Activated gamma-delta T cell treated with anti-CD3 and anti-CD28 coated beads, Interleukin-2, amount 50 U/mL, for 16 hours (primary cell): ENCODE data around the gene CPXM2.

Source experiments
- DNase-seq: peaks from one replicate; pipeline ENCODE4 v3.0.0-alpha.2; 2020; ENCODE audit warnings: low read depth

Gene CPXM2

DNA sequence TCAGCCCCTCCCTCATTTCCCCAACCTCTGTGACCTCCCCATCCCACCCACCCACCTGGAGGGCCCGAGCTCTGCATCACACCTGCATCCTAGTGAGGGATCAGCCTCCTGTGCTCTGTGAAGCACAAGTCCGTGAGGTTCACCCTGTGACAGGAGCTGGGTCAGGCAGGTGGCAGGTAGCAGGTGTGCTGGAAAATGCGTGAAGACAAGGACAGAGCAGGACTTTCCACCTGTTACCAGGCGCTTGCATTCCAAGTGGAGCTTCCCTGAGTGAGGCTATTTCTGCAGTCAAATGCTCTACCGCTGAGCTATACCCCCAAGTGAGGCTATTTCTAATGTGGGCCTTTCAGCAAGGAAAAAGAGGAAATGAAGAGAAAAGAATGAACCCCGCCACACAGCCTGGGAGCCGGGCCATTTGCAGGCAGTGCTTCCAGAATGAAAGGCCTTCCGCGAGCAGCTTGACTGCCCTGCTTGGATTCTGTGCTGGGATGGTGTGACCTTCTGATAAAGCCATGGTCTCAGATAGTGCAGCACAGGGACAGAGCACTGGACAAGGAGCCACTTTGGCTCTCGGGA lies 13.3 kb upstream of the CPXM2 start:
- DNase-seq: no peak

DNA sequence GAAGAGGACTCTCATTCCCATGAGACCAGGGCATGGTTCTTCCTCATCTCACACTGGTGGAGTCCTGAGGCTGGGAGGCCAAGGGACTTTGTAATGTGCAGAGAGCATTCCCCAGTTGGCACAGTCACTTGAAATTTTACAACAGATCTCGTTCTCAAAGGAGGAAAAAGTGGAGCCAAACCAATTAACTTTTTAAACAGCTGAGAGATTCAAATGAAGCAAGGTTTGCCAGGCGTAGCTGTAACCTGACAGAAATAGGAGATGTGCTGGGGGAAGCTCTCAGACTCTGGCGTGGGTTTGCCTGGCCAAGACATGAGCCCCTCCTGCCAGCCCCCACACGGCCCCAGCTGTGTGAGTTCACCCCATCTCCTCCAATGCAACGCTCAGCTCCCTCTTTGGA lies 12.0 kb upstream of the CPXM2 start:
- no peak for DNase-seq

DNA sequence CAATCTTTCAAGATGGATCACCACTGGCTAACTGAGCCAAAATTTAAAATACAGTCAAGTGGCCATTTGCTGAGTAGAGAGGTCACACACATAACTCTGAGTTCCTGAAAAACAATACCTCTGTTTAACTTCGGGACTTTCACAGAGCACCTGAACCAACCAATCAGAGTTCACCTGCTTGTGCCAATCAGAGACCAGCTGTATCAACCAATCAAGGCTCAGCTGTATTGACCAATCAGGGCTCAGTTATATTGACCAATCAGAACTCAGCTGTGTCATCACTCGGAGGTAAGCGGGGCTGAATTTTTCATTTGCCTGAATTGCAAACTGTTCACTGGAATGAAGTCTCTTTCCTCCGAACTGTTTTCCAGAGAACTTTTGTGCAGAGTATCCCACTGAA lies 10.0 kb upstream of the CPXM2 start:
- DNase-seq: no peak

DNA sequence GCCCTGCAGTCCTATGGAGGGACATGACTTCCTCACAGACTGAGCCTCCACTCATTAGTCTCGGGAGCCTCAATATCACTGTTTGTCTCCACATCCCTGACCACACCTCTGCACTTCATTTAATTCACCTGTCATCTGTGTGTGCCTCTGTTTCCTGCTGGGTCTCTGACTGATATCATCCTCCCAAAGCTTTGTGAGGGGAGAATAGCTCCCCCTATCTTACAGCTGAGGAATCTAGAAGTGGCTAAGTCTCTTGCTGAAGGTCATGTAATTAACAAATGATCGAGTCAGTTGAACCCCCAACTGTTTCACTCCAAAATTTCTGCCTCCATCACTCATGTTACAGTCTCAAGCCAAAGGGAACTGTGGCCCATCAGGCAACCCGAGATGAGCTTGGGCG lies 5.5 kb upstream of the CPXM2 start:
- no peak for DNase-seq

DNA sequence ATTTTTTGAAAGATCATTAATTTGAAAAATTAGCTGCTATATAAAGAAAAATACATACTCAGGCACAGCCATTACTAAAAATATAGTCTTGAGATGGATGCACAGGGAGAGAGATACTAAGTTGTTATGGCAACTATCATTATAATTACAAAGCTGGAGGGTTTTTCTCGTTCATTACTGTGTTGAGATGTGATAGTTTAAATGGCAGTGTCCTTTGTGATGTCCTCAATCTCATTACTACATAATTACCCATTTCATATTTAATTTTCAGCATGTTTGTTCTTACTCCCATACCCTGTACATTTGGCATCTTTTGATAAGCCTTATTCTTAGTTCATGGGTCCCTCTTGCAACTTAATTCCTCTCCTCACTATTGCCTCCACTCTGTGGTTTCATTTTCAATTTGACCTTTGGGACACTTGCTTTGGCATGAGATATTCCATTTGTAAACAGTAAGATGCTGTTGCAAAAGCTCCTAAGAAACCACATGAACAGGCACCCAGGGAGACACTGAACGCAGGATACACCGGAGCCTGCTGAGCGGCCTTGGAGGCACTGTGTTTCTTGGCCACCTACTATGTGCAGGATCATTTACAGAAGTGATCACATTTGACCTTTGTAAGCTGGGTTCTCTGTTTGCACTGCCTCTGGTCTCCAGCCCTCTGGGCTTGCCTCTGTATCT lies 4.8 kb upstream of the CPXM2 start:
- no peak for DNase-seq

DNA sequence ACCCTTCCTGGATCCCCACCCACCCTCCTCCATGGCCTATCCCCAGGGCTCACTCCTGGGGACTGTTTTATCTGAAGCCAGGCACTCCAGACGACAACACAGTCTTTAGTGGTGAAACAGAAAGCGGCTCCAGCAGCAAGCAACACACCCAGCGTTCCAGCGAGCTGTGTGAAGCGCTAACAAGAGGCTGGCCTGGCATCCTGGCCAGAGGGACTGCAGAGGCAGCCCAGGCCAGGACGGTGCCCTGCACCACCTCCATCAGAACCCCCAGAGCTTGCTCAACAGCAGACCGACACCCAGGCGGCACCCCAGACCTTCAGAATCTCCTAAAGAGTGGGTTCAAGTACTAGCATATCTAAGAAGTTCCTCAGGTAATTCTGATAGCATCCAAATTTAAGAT lies 2.0 kb upstream of the CPXM2 start:
- no peak for DNase-seq

DNA sequence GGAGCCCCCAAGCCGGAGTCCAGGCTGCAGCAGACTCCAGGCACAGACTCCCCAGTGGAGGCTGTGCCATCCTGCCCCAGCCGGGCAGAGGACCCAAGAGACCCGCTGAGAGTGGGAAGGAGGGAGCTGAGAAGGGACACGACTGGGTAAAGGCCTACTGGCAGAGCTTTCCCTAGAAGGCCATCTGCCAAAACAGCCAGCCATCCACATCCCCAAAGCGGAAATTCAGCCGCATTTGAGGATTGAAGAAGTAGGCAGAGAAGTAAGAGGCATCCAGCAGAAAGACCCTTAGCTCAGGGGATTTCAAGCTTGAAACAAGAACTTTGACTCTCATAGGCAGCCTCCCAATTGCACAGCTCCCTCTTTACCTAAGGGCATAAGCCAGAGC lies 857 bp downstream of the CPXM2 start:
- no peak for DNase-seq

DNA sequence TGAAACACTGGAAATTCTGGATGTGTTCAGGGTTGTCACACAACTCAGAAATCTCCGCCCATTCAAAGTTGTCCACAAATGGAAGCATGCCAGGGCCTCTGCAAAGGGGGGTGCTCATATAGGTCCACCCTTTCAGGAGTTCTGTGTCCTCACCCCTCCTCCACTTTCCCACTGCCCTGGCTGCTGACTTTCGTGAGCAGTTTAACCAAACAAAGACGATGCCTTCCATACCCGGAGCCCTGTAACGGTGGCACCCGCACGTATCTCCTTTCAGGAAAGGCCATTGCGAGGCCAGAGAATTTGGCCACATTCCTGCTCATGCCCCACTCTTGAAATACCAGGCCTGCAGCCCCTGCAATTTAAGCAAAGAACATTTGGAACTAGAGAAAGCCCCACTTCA lies 1.4 kb downstream of the CPXM2 start:
- DNase-seq: no peak

DNA sequence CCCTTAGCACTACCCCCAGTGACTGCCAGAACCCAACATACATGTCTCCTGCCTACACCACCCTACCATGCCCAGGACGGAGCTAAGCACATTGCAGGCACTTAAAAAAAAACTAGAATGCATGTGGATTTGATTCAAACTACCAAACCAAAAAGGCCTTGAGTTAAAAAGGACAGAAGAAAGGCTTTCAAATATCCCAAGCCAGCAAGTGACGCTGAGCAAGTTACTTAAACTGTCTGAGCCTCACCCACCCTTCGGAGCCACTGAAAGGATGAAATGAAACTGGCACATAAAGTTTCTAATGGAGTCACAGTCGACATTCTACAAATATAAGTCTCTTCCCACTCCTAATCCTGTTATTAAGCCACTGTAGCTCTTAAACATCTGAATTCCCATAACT lies 1.8 kb downstream of the CPXM2 start:
- DNase-seq: no peak

DNA sequence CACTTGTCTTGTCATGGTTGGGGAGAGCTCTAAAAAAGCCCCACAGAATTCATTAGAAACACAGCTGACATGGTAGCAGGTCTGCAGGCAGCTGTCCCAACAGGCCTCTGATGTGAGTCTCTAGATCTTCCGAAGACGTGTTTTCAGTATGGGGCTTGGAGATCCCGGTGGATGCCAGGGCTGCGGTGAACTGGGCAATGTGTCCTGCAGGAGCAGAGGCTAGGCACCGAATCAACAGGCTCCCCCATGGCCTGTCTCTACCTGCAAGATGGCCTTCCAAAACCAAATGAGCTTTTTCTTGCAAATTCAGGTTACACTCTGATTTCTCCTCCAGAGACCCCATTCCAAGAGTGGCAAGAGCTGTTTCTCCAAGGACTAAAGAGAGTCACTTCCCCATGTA lies 2.9 kb downstream of the CPXM2 start:
- DNase-seq: no peak

DNA sequence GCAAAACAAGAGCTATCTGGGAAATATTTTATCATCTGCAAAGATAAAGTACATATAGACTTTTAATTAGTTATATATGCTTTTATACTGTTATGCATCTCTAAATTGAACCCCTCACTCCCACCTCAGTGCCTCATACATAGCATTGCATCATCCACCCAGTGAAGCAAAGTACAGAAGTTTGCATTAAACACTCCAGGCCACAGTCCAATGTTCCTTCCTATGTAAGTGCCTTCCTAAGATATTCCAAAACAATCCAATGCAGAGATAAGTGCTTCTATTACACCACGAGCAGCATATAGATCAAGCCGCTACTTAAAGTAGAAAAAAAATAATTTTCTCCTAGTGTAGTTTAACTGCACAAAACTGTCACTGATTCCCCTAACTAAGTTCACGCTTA lies 3.4 kb downstream of the CPXM2 start:
- no peak for DNase-seq

DNA sequence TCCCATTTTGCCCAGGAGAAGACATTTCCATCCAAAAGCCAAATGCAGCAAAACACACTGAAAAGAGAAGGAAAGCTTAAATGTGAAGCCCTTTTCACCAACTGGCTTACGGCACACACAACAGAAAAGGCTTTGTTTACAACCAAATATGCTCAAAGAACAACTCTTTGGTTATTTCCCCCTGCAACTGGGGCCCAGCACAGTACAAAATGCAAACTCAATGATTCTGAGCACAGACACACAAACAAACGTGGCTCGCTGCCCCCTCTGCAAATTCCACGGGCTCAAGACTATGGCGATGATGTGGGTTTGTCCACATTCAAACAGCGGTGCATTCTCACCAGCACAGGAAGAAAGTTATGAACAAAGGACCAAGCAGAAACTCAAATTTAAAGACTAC lies 5.3 kb downstream of the CPXM2 start:
- no peak for DNase-seq

DNA sequence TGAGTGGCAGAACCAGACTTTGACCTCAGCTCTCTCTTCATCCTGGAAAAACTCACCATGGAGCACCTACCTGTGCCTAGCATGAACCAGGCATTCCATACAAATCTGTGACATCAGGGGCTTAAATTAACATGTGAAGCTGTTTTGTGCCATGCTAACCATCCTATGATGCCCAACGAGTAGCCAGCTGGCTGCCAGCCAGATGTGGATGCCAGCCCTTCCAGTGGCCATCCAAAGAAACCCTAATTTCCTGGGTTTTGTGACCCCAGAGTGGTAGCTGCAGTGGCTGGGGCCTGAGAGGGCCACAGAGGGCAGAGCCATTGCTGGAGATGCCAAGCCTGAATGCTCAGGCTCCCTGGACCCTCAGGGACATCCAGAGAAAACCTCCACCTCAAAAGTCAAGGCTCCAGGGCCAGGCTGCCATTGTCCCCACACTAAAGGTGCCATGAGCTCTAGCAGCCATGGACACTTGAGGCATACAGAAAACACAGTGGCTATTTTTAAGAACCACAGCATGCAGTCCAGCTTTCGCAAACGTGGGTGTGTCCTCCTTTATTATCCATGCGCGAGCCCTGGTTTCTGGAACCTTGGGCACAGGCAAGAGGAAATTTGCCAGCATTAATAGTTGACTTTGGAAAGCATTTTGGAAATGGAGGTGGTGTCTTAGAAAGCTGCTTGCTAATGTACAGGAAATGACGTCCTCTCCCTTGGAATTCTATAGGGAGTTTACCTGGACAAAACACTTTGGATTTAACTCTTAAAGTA lies 6.0 kb downstream of the CPXM2 start:
- no peak for DNase-seq

DNA sequence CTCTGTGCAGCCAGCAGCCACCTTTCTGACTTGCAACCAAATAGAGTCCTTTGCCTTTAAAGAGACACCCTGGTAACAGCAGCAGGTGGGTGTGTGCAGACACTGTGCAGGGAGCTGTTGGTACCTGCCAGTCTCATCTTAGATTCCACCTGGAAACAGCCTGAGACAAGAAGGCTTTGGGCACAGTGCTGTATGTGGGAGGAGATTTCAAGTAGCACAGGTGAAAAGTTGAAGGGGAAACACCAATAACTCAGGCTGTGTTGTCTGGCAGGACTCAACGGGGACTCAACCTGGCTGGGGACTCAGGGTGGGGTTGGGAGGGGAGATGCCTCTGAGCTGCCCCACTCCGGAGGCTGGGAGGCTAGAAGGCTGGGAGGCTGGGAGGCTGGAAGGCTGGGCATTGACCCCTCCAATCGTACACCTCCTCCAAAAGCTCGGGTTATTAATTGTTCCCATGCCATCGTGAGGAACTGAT lies 6.7 kb downstream of the CPXM2 start:
- no peak for DNase-seq

DNA sequence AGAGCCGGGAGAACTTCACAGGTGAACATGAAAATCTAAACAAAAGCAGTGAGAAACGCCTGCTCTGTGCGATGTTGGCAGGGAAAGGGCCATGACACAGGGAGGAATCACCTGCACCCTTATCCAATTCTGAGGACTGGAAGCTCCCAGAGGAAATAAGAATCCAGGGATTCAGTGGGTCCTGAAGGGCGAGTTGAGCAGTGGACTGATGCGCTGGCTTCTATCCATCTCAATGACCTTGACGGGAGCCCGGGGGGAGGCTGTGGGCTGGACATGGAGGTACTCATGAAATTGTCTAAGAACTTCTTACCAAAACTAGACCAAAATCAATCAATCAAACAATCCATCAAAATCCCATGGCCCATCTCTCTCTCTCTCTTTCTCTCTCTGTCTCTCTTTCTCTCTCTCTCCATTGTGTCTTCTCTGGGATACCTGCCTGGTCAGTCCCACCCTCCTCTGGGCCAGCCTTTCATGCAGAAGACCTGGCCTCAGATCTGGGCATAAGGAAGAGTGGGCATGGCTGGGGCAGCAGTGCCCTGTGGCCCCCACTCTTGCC lies 7.2 kb downstream of the CPXM2 start:
- no peak for DNase-seq

DNA sequence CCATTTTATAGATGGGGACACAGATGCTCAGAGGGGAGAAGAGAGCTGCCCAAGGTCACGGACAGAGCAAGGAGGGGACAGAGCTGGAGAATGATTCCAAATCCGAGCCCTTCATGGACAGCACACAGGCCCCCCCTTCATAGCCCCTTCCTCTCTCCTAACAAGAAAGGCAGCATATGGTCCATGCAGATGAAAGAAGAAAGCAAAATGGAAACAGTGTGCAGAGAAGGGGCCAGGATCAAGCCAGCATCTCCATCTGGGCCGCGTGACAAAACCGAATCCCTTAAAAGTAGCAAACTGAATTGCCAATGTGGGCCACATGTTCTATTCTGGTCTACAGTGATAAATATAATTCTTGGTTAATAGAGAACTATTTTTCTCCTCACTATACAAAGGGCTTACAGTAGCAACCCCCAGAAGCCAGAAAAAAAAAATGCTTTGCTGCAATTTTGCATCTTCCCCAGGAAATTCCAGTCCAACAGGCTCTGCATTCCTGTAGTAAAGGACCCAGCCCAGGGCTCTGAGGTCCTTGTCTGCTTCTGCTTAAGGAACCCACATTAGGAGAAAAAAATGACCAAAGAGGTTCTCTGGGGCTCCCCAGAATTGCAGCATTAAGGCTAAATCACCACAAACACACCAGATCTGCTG lies 7.8 kb downstream of the CPXM2 start:
- DNase-seq: no peak

DNA sequence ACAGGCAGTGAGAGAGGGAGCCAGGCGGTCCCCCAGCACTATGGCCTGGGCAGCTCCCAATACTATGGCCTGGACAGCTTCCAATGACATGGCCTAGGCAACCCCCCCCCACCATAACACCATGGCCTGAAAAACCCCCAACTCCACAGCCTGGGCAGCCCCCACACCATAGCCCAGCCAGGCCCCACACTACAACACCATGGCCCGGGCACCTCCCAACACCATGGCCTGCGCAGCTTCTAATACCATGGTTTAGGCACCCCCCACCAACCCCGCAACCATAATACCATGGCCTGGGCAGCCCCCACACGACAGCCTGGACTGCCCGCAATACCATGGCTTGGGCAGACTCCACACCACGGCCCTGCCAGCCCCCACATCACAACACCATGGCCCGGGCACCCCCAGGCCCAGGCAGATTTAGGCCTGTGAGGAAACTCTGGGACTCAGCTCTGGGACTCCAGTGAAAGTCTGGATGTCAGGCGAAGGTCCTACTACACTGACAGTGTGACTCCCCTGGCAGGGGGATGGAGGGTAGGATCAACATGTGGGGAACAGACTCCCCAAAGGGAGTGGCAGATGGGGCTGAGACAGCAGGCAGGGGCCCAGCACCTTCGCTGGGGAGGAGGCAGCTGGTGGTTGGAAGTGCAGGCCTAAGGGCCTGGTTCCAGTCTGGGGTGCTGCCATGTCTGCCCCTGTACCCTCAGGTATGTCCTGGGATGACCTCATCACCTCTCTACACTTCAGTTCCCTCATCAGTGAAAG lies 8.7 kb downstream of the CPXM2 start:
- no peak for DNase-seq

DNA sequence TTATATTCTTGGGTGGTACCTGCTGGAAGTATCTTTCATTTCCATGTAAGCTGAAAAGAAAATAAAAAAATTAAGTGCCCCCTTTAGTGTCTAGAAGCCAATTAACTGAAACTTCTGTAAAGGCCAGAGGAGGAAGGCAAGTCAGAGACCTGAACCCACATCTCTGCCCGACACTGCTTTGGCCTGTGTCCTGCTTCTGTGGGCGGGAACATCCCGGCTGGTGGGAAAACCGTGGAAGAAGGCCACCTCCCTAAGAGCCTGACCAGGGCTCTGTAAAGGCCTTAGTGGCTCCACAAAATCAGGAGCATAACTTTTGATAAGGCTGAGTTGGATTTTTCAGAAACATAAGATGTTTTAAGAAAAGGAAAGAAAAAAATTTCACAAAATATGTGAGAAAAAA lies 9.4 kb downstream of the CPXM2 start:
- no peak for DNase-seq

DNA sequence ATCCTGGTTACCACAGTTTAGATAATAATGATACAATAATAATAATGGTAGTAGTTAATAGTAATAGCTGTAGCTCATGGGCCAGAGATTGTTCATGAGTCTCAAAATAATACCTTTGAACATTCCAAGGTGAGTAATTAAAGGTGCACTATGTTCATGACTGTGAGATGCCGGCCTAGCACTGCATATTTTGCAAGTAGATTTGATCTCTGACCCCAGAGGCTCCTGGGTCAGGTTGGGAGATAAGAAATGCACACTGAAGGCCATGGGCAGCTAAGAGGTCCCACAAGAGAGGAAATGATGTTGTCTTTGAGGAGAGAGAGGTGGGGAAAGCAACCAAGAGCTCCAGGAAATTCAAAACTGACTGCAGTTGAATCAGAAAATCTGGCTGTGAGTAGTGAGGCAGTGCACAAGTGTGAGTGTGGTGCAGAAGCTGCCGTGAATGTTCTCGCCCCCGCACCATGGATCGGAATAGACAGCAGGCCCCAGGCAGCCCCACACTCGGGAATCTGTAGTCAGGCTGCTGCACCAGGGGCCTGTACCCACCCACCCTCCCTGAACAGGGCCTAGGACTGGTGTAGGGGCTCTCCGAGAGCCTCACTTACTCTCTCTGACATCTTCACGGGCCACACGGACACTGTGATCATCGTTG lies 11.9 kb downstream of the CPXM2 start:
- DNase-seq: no peak

DNA sequence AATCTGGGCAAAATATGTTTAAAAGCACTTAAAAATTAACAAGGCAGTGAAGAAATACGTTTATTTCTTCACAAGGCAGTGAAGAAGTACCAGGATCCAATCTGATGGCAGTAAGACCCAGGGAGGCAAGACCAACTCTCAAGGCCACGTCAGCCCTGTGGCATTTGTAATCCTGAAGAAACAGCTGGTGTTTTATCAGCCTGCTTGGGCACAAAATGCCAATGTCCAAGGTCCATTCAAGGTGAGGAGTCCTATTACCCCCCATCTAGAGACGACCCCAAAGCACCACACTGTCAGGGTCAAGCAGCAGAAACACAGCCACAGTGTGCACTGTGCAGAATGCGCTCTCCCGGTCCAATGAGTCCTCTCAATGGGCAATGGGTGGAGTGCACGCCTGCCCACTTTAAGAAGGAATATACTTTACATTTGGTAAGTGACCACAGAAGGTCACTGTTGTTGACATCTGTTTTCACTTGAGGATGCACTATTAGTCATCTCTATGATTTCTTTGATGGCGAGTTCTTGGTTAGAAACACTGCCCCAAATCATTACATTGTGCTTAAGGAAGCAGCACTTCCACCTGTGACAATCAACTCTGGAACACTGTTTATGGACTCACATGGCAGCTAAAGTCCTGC lies 12.8 kb downstream of the CPXM2 start:
- DNase-seq: no peak

DNA sequence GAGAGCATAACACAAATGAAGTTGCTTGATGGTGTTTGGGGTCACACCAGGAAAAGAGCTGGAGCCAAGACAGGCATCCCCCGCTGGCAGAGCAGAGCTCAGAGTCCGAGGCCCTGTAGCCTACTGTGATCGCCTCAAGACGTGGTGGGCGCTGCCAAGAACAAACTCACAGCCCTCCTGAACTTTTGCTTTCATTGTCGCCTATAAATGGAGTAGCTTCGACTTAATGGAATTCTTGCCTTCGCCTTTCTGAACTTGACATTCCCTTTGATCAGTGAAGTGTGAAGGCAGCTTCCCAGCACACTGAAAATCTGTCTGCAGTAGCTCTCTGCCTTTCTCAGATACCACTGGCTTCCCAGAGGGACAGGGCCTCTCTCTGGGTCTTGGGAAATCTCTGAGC lies 21.3 kb downstream of the CPXM2 start:
- no peak for DNase-seq
